Epithelial cell of esophagus (primary cell): ENCODE results near the gene ZNF444.

ENCODE experiments used
- DNase-seq: peaks from one replicate; pipeline ENCODE4 v3.0.0; 2010; ENCODE audit warnings: low read depth
- H3K4me3 ChIP-seq: 2 replicates; pipeline ENCODE4 v1.5.1; 2011; ENCODE audit warnings: mild to moderate bottlenecking, low read length, control low read depth
- CTCF ChIP-seq: IDR thresholded peaks from 2 replicates; pipeline ENCODE4 v1.5.1; 2011; ENCODE audit warnings: low read depth, mild to moderate bottlenecking, low read length, control low read depth, inconsistent platforms; ENCODE audit not compliant: insufficient read depth; ENCODE audit errors: missing control alignments

ZNF444 gene

GRCh38 chr19:56125806-56126590, 15.1 kb upstream of the ZNF444 start:
- H3K4me3 ChIP-seq, result no peak overlapping the region

GRCh38 chr19:56126983-56127780, 13.9 kb upstream of the ZNF444 start:
- TF ChIP-seq CTCF, result no peak
- no peak for DNase-seq
- H3K4me3 ChIP-seq, result no peak overlapping the region

More at GRCh38 chr19:56125806-56126590, 15.1 kb upstream of the ZNF444 start:
- no peak for TF ChIP-seq CTCF
- DNase-seq, result no peak

- no peak for DNase-seq
- no peak overlapping the region for H3K4me3 ChIP-seq
- no peak for TF ChIP-seq CTCF
These were observed 11.1 kb upstream of the ZNF444 start for GRCh38 chr19:56130006-56130405.

- TF ChIP-seq CTCF, result no peak
- DNase-seq, result no peak
- H3K4me3 ChIP-seq, result no peak overlapping the region
These were observed 9.4 kb upstream of the ZNF444 start for GRCh38 chr19:56131651-56132050.

- no peak for TF ChIP-seq CTCF
- H3K4me3 ChIP-seq, result no peak overlapping the region
- DNase-seq, result no peak
These were observed 8.7 kb upstream of the ZNF444 start for GRCh38 chr19:56132316-56132822.

- peak; percentile 30 for DNase-seq
- no peak for TF ChIP-seq CTCF
These were observed 7.0 kb upstream of the ZNF444 start for GRCh38 chr19:56133858-56134653.

More at GRCh38 chr19:56133858-56134653, 7.0 kb upstream of the ZNF444 start:
- H3K4me3 ChIP-seq, result no peak overlapping the region
